GM06990 (cell line): Measurements from ENCODE around the gene DUSP19.

Experiments
- DNase-seq: peaks from one replicate; pipeline ENCODE4 v3.0.0-alpha.2; 2011; ENCODE audit not compliant: insufficient read length; ENCODE audit errors: extremely low read depth
- H3K27me3 ChIP-seq: replicated peaks from 2 replicates; pipeline ENCODE4 v1.6.0; 2011; ENCODE audit warnings: low read length; ENCODE audit not compliant: control insufficient read depth, insufficient read depth
- H3K36me3 ChIP-seq: 2 replicates; pipeline ENCODE4 v1.5.1; 2011; ENCODE audit warnings: low read length; ENCODE audit not compliant: control insufficient read depth, insufficient read depth
- H3K4me3 ChIP-seq: replicated peaks from 2 replicates; pipeline ENCODE4 v1.5.1; 2011; ENCODE audit warnings: low read depth, mild to moderate bottlenecking, control low read depth, low read length
- CTCF ChIP-seq: IDR thresholded peaks from 2 replicates; pipeline ENCODE4 v1.5.1; 2011; ENCODE audit warnings: low read length, control low read depth, mild to moderate bottlenecking, inconsistent platforms; ENCODE audit not compliant: insufficient read depth, poor library complexity, severe bottlenecking

Gene DUSP19

GRCh38 chr2:183124957-183125255 lies 46.4 kb downstream of the DUSP19 start:
- TF ChIP-seq CTCF = no peak
- Histone ChIP-seq H3K36me3 (no peaks in the 10 kb centered on the region), H3K27me3 (no peaks in the 10 kb centered on the region), H3K4me3 (peak overlapping the region; percentile 97)
- DNase-seq = no peak

GRCh38 chr2:183125659-183126341 lies 47.3 kb downstream of the DUSP19 start:
- Histone ChIP-seq H3K27me3 (no peaks in the 10 kb centered on the region), H3K36me3 (no peaks in the 10 kb centered on the region; the same call in 1 of the 2 replicates), H3K4me3 (peak overlapping the region; percentile 97)
- TF ChIP-seq CTCF = no peak
- no peak for DNase-seq

GRCh38 chr2:183126635-183127034 lies 48.1 kb downstream of the DUSP19 start:
- no peak overlapping the region for H3K4me3 ChIP-seq
- no peak for TF ChIP-seq CTCF
- H3K36me3 ChIP-seq = peaks cover 1% of the 10 kb centered on the region; the same call in 1 of the 2 replicates
- H3K27me3 ChIP-seq = no peaks in the 10 kb centered on the region
- no peak for DNase-seq

- no peak for DNase-seq
- no peaks in the 10 kb centered on the region for H3K27me3 ChIP-seq
- peaks cover 1% of the 10 kb centered on the region for H3K36me3 ChIP-seq
- no peak for TF ChIP-seq CTCF
- H3K4me3 ChIP-seq = no peak overlapping the region
These were observed 55.5 kb downstream of the DUSP19 start for GRCh38 chr2:183134016-183134415.

GRCh38 chr2:183148955-183149354 lies 70.4 kb downstream of the DUSP19 start:
- no peaks in the 10 kb centered on the region for H3K27me3 ChIP-seq
- H3K36me3 ChIP-seq = peaks cover under 1% of the 10 kb centered on the region
- no peak for TF ChIP-seq CTCF
- H3K4me3 ChIP-seq = no peak overlapping the region
- DNase-seq = no peak

- no peak for DNase-seq
- Histone ChIP-seq H3K36me3 (peaks cover 3% of the 10 kb centered on the region), H3K27me3 (no peaks in the 10 kb centered on the region), H3K4me3 (no peak overlapping the region)
- no peak for TF ChIP-seq CTCF
These were observed 70.9 kb downstream of the DUSP19 start for GRCh38 chr2:183149489-183149888.
